ENCODE data around the gene GMDS.

Gene GMDS

DNA sequence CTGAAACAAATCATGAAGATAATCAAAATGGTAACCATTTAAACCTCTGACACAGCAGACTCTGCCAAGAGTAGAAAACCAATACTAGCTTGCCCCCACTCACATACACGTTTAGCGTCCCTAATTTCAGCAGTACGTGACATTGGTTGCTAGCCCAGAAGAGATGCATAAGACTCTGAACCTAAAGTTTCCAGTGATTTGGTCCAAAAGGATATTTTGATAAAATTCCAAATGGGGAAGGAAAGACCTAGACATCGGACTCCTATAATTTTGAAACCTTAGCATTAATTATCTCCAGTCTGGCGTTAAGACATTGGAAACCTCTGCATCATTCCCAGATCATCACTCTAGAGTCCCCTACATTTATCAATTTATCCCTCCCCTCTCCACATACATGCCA, 98.1 kb downstream of the GMDS start:
- H3K36me3 ChIP-seq (replicated peaks; ENCODE audit: low read depth, low read length): no peaks in the 10 kb centered on the region
- no peaks in the 10 kb centered on the region for H3K27me3 ChIP-seq (ENCODE audit: low read depth, low read length)
- no peaks in the 10 kb centered on the region for H4K20me1 ChIP-seq (ENCODE audit: insufficient read depth, low read length)
- H2AFZ ChIP-seq (ENCODE audit: low read depth, low read length): no peak overlapping the region
- no peak overlapping the region for H3K4me3 ChIP-seq (ENCODE audit: low read length)
- H3K4me2 ChIP-seq (ENCODE audit: low read length): no peak overlapping the region
- no peak overlapping the region for H3K9ac ChIP-seq (ENCODE audit: low read length)
- H3K27ac ChIP-seq (ENCODE audit: low read length): no peak overlapping the region
- no peaks in the 10 kb centered on the region for H3K9me3 ChIP-seq (ENCODE audit: insufficient read depth, low read length)
- no peaks in the 10 kb centered on the region for H3K79me2 ChIP-seq (ENCODE audit: low read length)
- no peaks in the 10 kb centered on the region for H3K4me1 ChIP-seq (ENCODE audit: low read length)
- TF ChIP-seq CTCF (IDR thresholded peaks at IDR 0.05; ENCODE audit: low read depth, low read length) (no peak), EZH2phosphoT487 (IDR thresholded peaks at IDR 0.05; ENCODE audit: low read depth) (no peak)

GRCh38 chr6:2144210-2144609, 101.2 kb downstream of the GMDS start:
- no peaks in the 10 kb centered on the region for H3K79me2 ChIP-seq (ENCODE audit: low read length)

GRCh38 chr6:2141644-2142290, 103.6 kb downstream of the GMDS start:
- Histone ChIP-seq H3K9me3 (ENCODE audit: insufficient read depth, low read length) (no peaks in the 10 kb centered on the region), H3K27me3 (ENCODE audit: low read depth, low read length) (no peaks in the 10 kb centered on the region), H3K9ac (ENCODE audit: low read length) (no peak overlapping the region), H3K79me2 (ENCODE audit: low read length) (no peaks in the 10 kb centered on the region), H4K20me1 (ENCODE audit: insufficient read depth, low read length) (no peaks in the 10 kb centered on the region), H2AFZ (ENCODE audit: low read depth, low read length) (no peak overlapping the region), H3K36me3 (replicated peaks; ENCODE audit: low read depth, low read length) (no peaks in the 10 kb centered on the region), H3K4me1 (ENCODE audit: low read length) (no peaks in the 10 kb centered on the region), H3K4me2 (ENCODE audit: low read length) (no peak overlapping the region), H3K27ac (ENCODE audit: low read length) (no peak overlapping the region), H3K4me3 (ENCODE audit: low read length) (no peak overlapping the region)
- TF ChIP-seq CTCF (IDR thresholded peaks at IDR 0.05; ENCODE audit: low read depth, low read length): no peak
- no peak for TF ChIP-seq EZH2phosphoT487 (IDR thresholded peaks at IDR 0.05; ENCODE audit: low read depth)

More at GRCh38 chr6:2144210-2144609, 101.2 kb downstream of the GMDS start:
- no peak for TF ChIP-seq EZH2phosphoT487 (IDR thresholded peaks at IDR 0.05; ENCODE audit: low read depth)
- TF ChIP-seq CTCF (IDR thresholded peaks at IDR 0.05; ENCODE audit: low read depth, low read length): no peak
- H3K4me1 ChIP-seq (ENCODE audit: low read length): no peaks in the 10 kb centered on the region
- H3K9me3 ChIP-seq (ENCODE audit: insufficient read depth, low read length): no peaks in the 10 kb centered on the region
- H3K4me3 ChIP-seq (ENCODE audit: low read length): no peak overlapping the region
- no peak overlapping the region for H3K27ac ChIP-seq (ENCODE audit: low read length)
- H3K9ac ChIP-seq (ENCODE audit: low read length): no peak overlapping the region
- H4K20me1 ChIP-seq (ENCODE audit: insufficient read depth, low read length): no peaks in the 10 kb centered on the region
- H3K4me2 ChIP-seq (ENCODE audit: low read length): no peak overlapping the region
- no peaks in the 10 kb centered on the region for H3K27me3 ChIP-seq (ENCODE audit: low read depth, low read length)
- H2AFZ ChIP-seq (ENCODE audit: low read depth, low read length): no peak overlapping the region
- no peaks in the 10 kb centered on the region for H3K36me3 ChIP-seq (replicated peaks; ENCODE audit: low read depth, low read length)

- H2AFZ ChIP-seq (ENCODE audit: low read depth, low read length): no peak overlapping the region
- no peaks in the 10 kb centered on the region for H3K9me3 ChIP-seq (ENCODE audit: insufficient read depth, low read length)
- TF ChIP-seq EZH2phosphoT487 (IDR thresholded peaks at IDR 0.05; ENCODE audit: low read depth): no peak
- TF ChIP-seq CTCF (IDR thresholded peaks at IDR 0.05; ENCODE audit: low read depth, low read length): no peak
- H3K79me2 ChIP-seq (ENCODE audit: low read length): no peaks in the 10 kb centered on the region
- no peaks in the 10 kb centered on the region for H3K27me3 ChIP-seq (ENCODE audit: low read depth, low read length)
- no peaks in the 10 kb centered on the region for H4K20me1 ChIP-seq (ENCODE audit: insufficient read depth, low read length)
- H3K4me2 ChIP-seq (ENCODE audit: low read length): no peak overlapping the region
- no peak overlapping the region for H3K9ac ChIP-seq (ENCODE audit: low read length)
- H3K4me1 ChIP-seq (ENCODE audit: low read length): no peaks in the 10 kb centered on the region
- no peak overlapping the region for H3K4me3 ChIP-seq (ENCODE audit: low read length)
- no peak overlapping the region for H3K27ac ChIP-seq (ENCODE audit: low read length)
- H3K36me3 ChIP-seq (replicated peaks; ENCODE audit: low read depth, low read length): no peaks in the 10 kb centered on the region
Observed at GRCh38 chr6:2140438-2141128, 104.8 kb downstream of the GMDS start.

All from OCI-LY3 (cell line).